ENCODE measurements around the gene KLF3. TPM values are rescaled to one million over a fixed set of nuclear protein-coding genes. Genes with fewer than 3 reads are reported as not detected.
A peak's percentile ranks its signal among the peaks of the same experiment; 100 is the strongest.

The KLF3 gene
- polyA plus RNA-seq, 1 donor from 2014 or later = 12.3 TPM

DNA sequence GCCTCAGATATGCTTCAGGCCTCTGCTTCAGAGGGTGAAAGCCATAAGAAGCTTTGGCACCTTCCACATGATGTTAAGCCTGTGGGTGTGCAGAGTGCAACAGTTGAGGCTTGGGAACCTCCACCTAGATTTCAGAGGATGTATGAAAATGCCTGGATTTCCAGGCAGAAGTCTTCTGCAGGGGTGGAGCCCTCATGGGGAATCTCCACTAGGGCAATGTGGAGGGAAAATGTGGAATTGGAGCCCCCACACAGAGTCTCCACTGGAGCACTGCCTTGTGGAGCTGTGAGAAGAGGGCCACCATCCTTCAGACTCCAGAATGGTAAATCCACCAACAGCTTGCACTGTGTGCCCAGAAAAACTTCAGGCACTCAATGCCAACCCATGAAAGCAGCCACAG lies 83.6 kb downstream of the KLF3 start:
- Histone ChIP-seq H3K9me3 (ENCODE audit: low read length) (peaks cover 4% of the 10 kb centered on the region), H3K27me3 (ENCODE audit: insufficient read depth, low read depth, low read length) (no peaks in the 10 kb centered on the region), H3K79me2 (replicated peaks; ENCODE audit: insufficient read depth, low read length) (no peaks in the 10 kb centered on the region), H3K27ac (ENCODE audit: low read length) (no peak overlapping the region), H4K20me1 (ENCODE audit: insufficient read depth) (no peaks in the 10 kb centered on the region), H3K4me2 (ENCODE audit: low read length) (no peak overlapping the region), H3F3A (ENCODE audit: insufficient read depth, low read length, poor library complexity, severe bottlenecking) (no peaks in the 10 kb centered on the region), H3K9me2 (ENCODE audit: insufficient read depth, low read length) (no peaks in the 10 kb centered on the region), H3K9ac (ENCODE audit: low read length) (no peak overlapping the region), H3K36me3 (ENCODE audit: insufficient read depth, low read length) (no peaks in the 10 kb centered on the region), H3K4me3 (ENCODE audit: low read length) (no peak overlapping the region), H2AFZ (ENCODE audit: low read depth, low read length) (no peak overlapping the region)
- no peak for TF ChIP-seq SMC3 (conservative IDR thresholded peaks at IDR 0.05; ENCODE audit: poor library complexity)
- no peak for TF ChIP-seq EP300 (conservative IDR thresholded peaks at IDR 0.05; ENCODE audit: poor library complexity, severe bottlenecking)
- no peak for TF ChIP-seq EZH2 (IDR thresholded peaks at IDR 0.05; ENCODE audit: borderline replicate concordance, insufficient read depth, low read length, poor library complexity, severe bottlenecking)
- TF ChIP-seq MXI1 (conservative IDR thresholded peaks at IDR 0.05; ENCODE audit: poor library complexity, severe bottlenecking) = no peak
- TF ChIP-seq, protein P1, sequence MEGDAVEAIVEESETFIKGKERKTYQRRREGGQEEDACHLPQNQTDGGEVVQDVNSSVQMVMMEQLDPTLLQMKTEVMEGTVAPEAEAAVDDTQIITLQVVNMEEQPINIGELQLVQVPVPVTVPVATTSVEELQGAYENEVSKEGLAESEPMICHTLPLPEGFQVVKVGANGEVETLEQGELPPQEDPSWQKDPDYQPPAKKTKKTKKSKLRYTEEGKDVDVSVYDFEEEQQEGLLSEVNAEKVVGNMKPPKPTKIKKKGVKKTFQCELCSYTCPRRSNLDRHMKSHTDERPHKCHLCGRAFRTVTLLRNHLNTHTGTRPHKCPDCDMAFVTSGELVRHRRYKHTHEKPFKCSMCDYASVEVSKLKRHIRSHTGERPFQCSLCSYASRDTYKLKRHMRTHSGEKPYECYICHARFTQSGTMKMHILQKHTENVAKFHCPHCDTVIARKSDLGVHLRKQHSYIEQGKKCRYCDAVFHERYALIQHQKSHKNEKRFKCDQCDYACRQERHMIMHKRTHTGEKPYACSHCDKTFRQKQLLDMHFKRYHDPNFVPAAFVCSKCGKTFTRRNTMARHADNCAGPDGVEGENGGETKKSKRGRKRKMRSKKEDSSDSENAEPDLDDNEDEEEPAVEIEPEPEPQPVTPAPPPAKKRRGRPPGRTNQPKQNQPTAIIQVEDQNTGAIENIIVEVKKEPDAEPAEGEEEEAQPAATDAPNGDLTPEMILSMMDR (IDR thresholded peaks at IDR 0.05; ENCODE audit: poor library complexity, severe bottlenecking) = no peak
- TF ChIP-seq POLR2AphosphoS5 (IDR thresholded peaks at IDR 0.05) = no peak

DNA sequence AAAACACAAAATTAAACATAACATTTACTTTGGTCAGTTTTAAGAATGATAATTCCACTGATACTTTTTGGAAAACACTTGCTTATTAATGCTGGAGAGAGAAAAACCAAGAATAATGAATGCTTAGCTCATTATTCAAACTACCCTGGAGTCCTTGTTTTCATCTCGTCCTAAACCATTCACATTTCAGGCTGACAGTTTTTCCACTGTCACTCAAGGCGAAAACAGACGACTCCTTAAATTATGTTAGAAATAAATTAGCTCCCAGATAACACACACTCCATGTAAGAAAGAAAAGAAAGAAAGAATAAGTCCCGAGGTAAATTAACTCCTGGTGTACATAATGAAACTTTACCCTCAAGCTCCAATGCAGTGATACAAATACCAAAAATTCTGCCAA lies 85.3 kb downstream of the KLF3 start:
- Histone ChIP-seq H3K27ac (ENCODE audit: low read length) (peak overlapping the region; percentile 28), H3K4me2 (ENCODE audit: low read length) (peak overlapping the region; percentile 26), H3K9me3 (ENCODE audit: low read length) (peaks cover 4% of the 10 kb centered on the region), H3K27me3 (ENCODE audit: insufficient read depth, low read depth, low read length) (no peaks in the 10 kb centered on the region), H3K36me3 (ENCODE audit: insufficient read depth, low read length) (no peaks in the 10 kb centered on the region), H3K79me2 (replicated peaks; ENCODE audit: insufficient read depth, low read length) (no peaks in the 10 kb centered on the region), H2AFZ (ENCODE audit: low read depth, low read length) (no peak overlapping the region), H3K9me2 (ENCODE audit: insufficient read depth, low read length) (no peaks in the 10 kb centered on the region), H3F3A (ENCODE audit: insufficient read depth, low read length, poor library complexity, severe bottlenecking) (no peaks in the 10 kb centered on the region), H4K20me1 (ENCODE audit: insufficient read depth) (no peaks in the 10 kb centered on the region), H3K9ac (ENCODE audit: low read length) (no peak overlapping the region), H3K4me3 (ENCODE audit: low read length) (peak overlapping the region; percentile 10)
- TF ChIP-seq POLR2AphosphoS5 (IDR thresholded peaks at IDR 0.05) (no peak), EP300 (conservative IDR thresholded peaks at IDR 0.05; ENCODE audit: poor library complexity, severe bottlenecking) (no peak), RAD21 (conservative IDR thresholded peaks at IDR 0.05) (no peak), TAF1 (IDR thresholded peaks at IDR 0.05; ENCODE audit: low read depth) (no peak), SMC3 (conservative IDR thresholded peaks at IDR 0.05; ENCODE audit: poor library complexity) (no peak), EZH2 (IDR thresholded peaks at IDR 0.05; ENCODE audit: borderline replicate concordance, insufficient read depth, low read length, poor library complexity, severe bottlenecking) (no peak), MXI1 (conservative IDR thresholded peaks at IDR 0.05; ENCODE audit: poor library complexity, severe bottlenecking) (no peak)
- TF ChIP-seq, protein P1 (IDR thresholded peaks at IDR 0.05; ENCODE audit: poor library complexity, severe bottlenecking) = no peak
- TF ChIP-seq, protein P2, sequence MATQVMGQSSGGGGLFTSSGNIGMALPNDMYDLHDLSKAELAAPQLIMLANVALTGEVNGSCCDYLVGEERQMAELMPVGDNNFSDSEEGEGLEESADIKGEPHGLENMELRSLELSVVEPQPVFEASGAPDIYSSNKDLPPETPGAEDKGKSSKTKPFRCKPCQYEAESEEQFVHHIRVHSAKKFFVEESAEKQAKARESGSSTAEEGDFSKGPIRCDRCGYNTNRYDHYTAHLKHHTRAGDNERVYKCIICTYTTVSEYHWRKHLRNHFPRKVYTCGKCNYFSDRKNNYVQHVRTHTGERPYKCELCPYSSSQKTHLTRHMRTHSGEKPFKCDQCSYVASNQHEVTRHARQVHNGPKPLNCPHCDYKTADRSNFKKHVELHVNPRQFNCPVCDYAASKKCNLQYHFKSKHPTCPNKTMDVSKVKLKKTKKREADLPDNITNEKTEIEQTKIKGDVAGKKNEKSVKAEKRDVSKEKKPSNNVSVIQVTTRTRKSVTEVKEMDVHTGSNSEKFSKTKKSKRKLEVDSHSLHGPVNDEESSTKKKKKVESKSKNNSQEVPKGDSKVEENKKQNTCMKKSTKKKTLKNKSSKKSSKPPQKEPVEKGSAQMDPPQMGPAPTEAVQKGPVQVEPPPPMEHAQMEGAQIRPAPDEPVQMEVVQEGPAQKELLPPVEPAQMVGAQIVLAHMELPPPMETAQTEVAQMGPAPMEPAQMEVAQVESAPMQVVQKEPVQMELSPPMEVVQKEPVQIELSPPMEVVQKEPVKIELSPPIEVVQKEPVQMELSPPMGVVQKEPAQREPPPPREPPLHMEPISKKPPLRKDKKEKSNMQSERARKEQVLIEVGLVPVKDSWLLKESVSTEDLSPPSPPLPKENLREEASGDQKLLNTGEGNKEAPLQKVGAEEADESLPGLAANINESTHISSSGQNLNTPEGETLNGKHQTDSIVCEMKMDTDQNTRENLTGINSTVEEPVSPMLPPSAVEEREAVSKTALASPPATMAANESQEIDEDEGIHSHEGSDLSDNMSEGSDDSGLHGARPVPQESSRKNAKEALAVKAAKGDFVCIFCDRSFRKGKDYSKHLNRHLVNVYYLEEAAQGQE (IDR thresholded peaks at IDR 0.05; ENCODE audit: borderline replicate concordance) = no peak

Other genes starting within 250 kb of the KLF3 start
- 0.10 and 0.14 TPM in 2 replicates for gene TLR10, start 118.8 kb downstream of the KLF3 start, polyA plus RNA-seq
- not detected in 2 replicates for gene TLR1, start 140.6 kb downstream of the KLF3 start, polyA plus RNA-seq
- not detected in 2 replicates for gene TLR6, start 192.6 kb downstream of the KLF3 start, polyA plus RNA-seq
- gene FAM114A1, start 203.6 kb downstream of the KLF3 start, polyA plus RNA-seq = 0.32 TPM in 1 of 2 replicates, not detected in the other

Data from neural cell (in vitro differentiated cells).